ENCODE results near the gene DDT.
"Not testable (repeated sequence)": the region's sequence is repeated elsewhere in the genome, so short reads cannot be mapped to it uniquely, and the experiment has no call there.

The DDT gene

DNA sequence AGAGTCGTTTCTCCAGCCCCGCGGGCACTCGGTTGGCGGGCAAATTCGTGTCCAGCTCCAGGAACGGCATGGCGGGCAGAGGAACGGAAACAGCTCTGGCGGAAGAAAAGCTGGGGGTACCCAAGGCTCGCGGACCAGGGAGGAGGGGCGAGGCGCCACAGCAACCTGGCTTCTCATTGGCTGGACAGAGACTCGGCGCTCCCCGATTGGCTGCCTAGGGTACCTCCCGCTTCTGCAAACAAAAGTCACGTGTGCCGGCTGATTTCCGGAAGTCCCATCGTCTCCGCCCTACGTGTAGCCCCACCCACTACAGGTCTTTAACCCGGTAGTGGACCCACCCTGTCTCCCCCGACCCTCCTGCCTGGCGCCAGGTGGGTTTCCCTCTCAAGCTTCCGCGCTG is at the start of gene DDT:
DDT (minus strand) TSS at position 97 of the 400 bp plus-strand sequence; CDS start at position 70, 27 bp downstream.
- DNase-seq: not testable (repeated sequence)

DNA sequence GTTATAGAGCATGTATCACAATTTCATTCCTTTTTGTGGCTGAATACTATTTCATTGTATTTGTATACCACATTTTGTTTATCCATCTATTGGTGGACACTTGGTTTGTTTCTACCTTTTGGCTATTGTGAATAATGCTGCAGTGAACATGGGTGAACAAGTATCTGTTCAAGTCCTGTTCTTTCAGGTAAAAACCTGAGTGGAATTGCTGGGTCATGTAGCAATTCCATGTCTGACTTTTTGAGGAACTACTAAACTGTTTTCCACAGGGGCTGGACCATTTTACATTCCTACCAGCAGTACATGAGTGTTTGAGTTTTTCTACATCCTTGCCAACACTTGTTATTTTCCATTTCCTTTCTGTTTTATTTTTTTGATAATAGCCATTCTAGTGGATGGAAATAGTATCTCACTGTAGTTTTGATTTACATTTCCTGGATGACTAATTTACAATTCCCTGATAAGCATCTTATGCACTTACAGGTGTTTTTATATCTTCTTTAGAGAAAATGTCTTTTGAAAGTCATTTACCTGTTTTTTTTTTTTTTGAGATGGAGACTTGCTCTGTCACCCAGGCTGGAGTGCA is 49.1 kb upstream of the DDT start:
- DNase-seq: no peak

DNA sequence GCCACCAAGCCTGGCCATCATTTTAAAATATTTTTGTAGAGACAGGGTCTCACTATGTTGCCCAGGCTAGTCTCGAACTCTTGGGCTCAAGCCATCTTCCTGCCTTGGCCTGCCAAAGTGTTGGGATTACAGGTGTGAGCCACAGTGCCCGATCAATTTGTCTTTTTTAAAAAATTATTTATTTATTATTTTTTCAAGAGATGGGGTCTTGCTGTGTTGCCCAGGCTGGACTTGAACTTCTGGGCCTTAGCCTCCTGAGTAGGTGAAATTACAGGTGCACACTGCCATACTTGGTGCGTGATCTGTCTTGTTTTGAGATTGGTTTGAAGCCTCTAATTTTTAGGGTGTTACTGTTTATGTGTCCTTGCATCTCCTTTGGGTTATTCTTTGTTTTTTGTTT is 47.1 kb upstream of the DDT start:
- DNase-seq: no peak

DNA sequence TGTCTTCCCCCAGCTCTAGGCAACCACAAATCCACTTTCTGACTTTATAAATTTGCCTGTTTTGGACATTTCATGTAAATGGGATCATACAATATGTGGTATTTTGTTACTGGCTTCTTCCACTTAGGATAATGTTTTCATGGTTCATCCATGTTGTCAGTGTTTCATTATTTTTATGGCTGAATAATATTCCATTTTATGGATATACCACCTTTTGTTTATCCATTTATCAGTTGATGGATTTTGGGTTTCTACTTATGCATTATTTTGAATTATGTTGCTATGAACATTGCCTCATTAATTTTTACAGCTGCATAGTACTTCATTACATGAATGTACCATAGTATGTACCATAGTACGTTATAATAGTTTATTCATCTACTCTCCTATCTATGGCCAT is 41.9 kb upstream of the DDT start:
- no peak for DNase-seq

DNA sequence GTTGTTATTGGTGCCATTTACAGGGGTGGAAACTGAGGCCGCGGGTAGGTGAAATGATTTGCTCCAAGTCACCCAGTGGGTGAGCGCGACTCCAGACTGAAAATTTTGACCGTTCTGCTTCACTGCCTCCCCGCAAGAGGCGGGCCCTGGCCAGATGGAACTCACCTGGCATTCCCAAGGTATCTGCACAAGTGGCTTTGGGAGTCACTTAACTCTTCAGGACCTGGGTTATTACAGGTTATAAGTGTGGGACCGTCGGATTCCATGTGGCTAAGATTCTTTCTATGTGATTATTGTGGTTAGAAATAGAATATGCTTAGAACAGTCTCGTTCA is 37.5 kb upstream of the DDT start:
- no peak for DNase-seq

DNA sequence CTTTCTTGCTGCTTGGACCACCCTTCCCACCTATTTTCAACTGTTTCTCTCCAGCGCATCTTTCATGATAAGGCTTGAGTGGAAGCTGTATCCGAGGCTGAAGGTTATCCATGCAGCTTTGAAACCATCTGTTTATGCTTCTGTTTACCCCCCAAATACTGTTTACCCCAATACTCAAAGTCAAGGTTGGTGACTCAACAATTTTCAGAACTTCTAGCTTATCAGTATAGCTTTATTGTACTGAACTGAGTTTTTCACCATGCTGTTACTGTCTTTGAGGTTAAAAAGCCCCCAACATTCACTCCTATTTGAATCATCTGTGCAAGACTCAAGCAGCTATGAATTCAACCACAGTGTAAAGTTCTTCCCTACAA is 35.8 kb upstream of the DDT start:
- DNase-seq: no peak

DNA sequence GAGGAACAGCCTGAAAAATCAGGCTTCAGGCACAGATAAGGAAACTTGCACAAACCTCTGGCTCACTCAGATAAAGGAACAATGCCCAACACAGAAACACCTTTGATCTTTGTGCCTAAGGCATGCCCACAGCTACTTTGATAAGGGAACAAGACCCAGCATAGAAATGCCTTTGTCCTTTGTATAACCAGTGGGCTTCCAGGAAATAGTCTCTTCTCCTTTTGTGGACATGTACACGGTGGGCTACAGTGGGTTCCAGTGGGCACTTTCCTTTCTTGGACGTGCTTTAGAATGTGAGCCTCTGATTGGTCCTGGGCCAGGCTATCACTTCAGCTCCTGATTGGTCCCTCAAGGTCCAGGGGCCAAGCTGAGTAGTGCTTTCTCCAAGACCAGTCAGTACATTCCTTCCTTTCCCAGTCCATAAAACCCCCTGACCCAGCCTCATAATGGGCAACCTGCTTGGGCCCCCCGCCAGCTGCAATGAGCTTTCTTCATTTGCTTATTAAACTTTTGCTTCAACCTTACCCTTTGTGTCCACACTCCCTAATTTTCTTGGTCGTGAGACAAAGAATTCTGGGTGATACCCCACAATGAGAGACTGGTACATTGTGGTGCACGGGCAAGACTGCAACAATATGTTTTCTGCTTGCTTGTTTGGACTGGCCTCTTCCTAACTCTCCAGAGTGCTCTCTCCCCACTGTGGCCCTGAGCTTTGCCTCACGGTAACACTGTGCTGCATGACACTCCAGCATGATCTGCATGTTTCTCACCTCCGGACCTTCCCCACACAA is 35.2 kb upstream of the DDT start:
- DNase-seq: no peak

DNA sequence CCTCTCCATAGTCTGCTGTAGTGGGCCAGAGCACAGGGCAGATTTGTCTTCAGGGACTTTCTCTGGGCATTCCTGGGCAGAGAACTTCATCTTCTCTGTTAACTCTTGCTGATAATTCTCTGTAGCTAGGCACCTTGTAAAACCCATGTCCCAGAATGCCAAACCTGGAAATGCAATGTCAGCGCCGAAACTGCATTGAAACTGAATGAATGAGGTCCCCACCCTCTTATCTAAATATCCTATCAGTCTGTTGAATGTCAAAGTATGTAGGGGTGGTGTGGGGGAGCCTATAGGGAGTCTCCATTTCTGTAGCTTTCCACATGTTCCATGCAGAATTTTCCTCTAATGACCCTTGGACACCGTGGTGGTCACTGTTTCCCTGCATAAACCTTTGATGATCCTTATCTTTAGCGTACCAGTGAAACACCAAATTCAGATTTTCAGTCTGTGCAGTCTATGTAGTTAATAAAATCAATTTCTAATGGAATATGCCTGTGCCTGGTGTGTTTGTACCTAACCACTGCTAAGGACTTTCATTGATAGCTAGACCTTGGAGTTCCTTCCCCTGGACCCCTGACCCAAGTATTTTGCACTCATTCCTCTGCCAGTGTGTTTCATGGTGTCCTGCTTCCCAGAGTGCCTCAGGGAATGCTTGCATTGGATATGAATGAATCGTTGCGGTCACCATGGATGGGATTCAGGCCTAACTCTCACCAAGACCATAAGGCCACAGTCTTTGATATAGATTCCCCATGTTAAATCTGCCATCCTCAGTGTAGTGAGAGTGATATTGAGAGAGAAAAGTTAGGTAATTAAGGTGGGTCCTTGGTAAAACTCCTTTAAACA is 34.4 kb upstream of the DDT start:
- DNase-seq: no peak

DNA sequence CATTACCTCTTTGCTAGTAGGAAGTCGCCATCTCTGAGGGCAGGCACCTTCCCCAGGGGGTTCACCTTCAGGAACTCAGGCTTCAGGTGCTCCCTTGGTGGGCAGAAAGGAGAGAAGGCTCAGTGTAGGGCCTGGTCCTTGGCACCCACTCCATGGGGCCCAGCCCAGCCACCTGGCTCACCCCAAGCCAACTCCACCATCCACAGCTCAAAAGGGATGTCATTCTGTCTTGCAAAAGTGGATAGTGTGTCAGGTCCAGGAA is 33.7 kb upstream of the DDT start:
- no peak for DNase-seq

DNA sequence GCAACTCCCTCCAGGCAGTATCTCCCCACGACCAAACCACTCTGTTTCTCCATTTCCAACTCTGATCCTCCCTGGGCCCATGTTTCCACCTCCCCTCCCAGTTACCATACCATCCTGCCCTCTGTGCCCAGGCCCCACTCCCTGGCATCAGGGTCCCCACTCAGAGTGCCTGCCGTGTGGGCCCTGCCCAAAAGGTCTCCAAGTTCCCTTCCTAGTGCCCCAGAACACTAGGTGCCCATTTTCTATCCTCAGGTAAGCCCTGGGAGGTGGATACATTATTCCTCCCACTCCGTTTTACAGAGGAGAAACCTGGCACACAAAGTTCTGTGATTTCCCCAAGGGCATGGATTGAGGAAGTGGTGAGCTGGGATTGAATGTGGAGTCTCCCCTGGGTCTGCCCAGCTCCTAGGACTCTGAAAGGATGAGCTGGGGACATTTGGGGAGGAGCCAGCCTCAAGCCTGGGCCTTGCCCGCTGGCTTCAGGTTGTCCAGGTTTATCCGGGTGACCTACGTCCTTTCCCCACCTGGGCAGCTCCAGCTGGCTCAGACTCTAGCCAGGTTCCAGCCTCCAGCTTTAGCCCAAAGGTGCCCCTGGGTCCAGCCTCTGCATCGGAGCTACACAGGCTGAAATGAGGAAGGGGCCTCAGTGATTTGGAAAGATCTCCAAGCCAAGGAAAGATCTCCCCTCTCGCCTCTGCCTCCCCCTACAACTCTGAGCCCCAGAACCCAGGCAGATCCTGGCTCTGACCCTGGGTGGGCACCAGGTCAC is 33.2 kb upstream of the DDT start:
- DNase-seq: no peak

DNA sequence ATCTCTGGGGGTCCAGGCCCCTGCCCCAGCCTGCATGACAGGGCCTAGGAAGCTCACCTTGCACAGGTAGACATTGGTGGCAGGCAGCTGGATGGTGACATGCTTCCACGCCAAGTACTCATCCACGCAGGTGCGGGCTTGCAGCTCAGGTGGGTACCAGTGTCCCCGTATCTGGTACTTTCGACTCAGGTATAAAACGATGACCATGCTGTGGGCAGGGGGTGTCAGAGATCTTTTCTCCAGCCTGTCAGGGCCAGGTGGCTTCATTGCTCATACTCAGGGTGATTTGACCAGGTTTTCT is 32.6 kb upstream of the DDT start:
- no peak for DNase-seq

DNA sequence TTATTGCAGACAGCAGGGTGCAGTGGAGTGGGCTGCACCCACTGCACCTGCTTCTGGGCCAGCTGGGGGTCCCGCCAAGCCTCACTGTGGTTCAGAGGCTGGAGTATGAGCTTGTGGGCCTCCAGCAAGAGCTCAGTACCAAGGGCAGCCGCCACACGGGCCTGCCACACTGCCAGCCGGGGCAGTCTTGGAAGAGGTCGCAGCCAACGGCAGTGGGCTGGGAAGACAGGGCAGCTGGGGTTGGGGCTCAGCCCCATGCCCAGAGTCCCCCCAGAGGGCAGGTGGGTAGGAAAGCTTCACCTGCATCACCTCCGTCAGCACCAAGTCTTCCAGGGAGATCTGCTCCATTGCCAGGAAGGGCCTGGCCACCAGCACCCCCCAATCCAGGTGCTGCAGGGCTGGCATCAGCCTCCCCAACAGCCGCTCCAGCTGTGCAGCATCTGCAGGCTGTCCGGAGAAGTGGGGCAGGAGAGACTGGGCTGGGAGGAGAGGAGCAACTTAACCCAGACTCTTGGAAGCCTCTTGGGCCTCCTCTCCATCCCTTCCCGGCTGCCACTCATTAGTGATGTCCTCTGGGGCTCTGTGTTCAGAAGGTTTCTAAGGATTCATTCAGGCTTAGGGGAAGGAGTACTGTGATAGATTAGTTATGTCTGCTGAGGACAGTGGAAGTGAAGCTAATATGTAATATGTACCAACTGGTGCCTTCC is 32.1 kb upstream of the DDT start:
- no peak for DNase-seq

DNA sequence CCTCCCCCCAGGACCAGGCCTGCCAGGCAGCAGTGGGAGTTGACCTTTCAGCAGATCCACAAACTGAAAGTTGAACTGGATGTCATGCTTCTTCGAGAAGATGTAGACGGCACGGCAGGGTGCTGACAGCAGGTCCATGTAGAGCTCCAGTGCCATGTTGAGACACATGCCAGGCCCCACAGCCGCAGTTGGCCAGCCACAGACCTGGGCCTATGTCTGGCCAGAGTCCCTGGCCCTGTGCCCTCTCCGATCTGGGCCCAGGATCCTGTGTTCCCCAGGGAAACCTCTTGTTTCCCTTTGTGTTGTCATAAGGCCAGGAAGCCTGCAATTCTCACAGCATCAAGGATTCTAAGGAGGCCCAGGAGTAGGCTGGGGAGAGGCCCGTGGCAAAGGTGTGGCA is 31.0 kb upstream of the DDT start, which contains the start of gene GSTT4:
GSTT4 (minus strand) TSS at position 253 of the 400 bp plus-strand sequence; CDS start at position 156, 97 bp downstream.
- no peak for DNase-seq

DNA sequence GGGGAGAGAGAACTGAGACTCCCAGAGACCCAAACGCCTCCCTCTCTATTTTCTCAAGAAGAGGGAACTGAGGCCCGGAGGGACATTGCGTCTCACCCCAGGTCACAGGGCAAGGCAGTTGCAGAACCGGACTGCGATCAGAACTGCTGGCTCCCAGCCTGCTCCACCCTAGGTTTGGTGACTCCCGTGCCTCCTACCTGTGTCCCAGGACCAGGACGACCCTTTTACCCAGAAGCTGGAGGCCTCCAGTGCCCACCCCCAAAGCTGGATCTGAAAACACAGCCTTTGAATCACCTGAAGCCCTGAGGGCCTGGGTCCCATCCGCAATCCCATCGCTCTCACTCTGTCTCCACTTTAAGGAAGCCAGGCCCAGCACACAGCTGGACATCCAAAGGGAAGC is 29.6 kb upstream of the DDT start:
- DNase-seq: no peak

DNA sequence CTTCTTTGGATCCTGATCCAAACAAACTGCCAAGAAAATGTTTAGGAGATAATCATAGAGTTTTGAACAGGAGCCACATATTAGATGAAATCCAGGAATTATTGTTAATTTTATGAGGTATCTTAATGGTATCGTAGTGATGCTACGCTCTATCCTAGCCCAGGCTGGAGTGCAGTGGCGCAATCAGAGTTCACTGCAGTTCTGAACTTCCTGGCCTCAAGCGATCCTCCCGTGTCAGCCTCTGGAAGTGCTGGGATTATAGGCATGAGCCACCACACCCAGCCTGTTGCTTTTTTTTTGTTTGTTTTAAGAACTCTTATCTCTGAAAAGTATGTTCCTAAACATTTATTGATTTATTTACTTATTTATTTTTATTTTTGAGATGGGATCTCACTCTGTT is 28.6 kb upstream of the DDT start:
- no peak for DNase-seq

DNA sequence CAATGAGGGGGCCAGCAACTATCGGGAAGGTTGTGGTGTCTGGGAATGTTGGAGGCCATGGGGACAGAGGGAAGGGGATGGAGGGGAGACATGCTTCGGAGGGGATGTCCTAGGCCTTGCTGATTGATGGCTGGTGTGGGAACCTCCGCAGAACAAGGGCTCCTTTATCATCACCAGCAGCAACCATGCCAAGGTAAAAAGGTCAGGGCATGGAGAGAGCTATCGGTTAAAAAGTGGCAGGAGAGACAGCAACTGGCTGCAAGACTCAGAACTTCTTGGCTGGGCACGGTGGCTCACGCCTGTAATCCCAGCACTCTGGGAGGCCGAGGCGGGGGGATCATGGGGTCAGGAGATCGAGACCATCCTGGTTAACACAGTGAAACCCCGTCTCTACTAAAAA is 28.0 kb upstream of the DDT start:
- no peak for DNase-seq

DNA sequence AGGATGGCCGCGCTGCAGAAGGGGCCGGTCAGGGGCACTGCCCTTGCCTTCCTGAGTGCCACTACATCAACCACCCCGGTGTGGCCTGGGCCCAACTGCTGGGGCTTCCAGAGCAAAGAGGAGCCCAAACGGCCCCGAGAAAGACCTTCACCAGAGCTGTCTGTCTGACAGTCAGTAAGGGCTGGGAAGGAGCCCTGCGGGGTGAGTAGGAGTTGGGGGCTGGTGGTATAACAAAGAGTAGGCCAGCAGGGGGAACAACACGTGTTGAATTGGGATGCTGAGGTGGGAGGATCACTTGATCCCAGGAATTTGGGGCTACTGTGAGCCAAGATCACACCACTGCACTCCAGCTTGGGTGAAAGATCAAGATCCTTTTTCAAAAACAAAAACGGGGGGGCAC is 27.1 kb upstream of the DDT start:
- DNase-seq: no peak

DNA sequence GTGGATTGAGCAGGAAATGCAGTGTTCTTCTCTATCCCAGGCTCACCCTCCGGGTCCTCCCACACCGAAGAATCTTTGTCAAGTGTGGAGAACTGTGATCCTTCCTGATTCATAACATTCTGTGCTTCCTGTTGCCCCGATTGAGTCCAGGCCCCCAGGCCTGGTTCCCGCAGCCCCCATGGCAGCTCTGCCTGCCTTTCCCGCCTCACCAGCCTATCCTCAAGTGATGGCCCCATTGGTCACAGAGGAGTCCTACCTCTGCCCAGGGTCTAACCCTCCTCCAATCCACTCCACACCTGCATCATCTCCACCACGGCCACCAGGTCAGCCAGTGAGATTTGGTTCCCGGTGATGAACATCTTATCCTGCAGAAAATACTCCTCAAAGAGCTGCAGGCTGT is 25.5 kb upstream of the DDT start:
- not testable (repeated sequence) for DNase-seq

DNA sequence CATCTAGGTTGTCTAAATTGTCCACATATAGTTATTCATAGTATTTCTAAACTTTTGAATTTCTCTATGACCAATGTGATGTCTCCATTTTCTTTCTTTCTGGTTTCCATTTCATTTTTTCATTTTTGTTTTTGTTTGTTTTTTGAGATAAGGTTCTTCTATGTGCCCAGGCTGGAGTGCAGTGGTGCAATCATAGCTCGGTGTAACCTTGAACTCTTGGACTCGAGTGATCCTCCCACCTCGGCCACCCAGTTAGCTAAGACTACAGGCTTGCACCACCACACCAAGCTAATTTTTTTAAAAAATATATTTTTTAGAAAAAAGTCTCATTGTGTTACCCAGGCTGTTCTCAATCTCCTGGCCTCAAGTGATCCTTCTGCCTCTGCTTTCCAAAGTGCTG is 22.9 kb upstream of the DDT start:
- no peak for DNase-seq

DNA sequence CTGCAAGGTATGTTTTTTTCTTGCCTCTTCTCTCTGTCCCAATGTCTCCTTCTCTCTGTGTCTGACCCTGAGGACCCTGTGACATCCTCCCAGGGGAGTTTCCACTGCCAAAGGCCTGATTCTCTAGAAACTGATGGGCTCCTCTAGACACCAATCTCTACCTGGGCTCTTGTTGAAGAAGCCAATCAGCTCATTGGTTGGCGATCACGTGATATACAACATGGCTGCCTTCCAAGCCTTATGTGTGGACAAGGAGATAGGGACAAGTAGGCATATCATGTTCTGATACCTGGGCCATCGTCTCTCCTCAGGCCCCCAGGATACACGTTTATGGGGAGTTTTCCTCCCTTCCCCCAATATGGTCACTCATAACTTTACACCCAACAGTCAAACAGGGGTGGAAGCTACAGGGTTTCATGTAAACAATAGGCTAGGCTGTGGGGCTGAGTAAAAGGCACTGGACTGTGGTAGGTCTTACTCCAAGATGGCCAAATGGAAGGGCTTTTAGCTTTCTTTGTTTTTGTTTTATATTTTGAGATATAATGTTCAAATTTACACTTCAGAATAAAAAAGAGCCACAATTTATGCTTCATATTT is 19.4 kb upstream of the DDT start:
- DNase-seq: not testable (repeated sequence)

DNA sequence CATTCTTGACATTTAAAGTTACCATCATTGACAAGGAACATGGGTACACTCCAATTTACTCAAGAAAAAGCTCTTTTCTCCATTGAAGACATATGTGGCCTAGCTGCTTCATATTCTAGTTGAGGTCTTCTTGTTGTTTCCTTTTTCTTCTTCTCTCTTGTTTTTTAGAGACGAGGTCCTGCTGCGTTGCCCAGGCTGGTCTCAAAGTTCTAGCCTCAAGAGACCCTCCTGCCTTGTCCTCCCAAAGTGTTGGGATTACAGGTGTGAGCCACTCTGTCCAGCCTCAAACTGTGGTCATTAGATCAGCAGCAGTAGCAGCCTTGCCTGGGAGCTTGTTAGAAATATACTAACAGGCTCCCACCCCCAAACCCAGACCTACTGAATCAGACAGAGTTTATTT is 18.8 kb upstream of the DDT start:
- DNase-seq: not testable (repeated sequence)

DNA sequence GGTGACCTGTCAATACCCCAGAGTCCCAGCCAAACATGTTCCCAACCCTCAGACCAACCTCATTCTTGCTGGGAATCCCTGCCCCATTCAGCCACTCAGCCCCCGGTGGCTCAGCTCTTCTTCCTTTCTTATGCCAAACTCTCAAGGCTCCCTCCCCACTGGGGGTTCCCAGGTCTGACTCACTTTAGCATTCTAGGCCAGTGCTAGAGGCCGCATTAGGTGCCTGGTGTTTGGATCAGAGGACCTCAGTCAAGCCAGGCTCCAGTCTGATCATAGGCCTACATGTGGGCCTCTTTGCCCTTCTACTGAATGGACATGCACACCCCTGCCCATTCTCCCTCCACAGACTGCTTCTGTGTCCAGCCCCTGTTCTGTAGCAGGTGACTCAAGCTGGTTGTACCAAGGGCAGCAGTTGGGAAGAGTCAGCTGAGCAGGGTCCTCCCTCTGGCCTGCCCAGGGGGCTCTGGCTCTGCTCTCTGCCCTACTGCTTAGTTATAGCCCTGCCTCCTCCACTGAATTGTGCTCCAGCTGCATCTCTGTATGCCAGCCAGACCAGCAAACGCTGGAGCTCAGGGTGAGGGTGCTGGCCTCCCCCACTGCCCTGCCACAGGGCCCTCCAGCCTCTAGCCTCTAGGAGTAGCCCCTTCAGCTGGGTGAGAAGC is 15.5 kb upstream of the DDT start:
- not testable (repeated sequence) for DNase-seq

All from NCI-H187 treated with DMSO at 0.1 percent for 48 hours (cell line).